MCF 10A (cell line): ENCODE results near the gene LILRB1. TPM values are rescaled to one million over a fixed set of nuclear protein-coding genes. Genes with fewer than 3 reads are reported as not detected.

Experiments used
- BruUV-seq: library from RNA; stranded (reverse); fragments of 400-500 nt; replicated peaks from 2 replicates; lab custom pipeline; 2021; lab: Mats Ljungman, UMichigan
- CTCF ChIA-PET: fragments of 300-600 bp; sonication (Branson Sonifier 250); formaldehyde crosslinking; extraction: SDS; loops from one replicate; lab custom pipeline; 2021; ENCODE audit warnings: antibody characterized with exemption, inconsistent platforms; lab: Yijun Ruan, JAX
- POLR2A ChIA-PET: fragments of 300-600, 350-650 bp; sonication (Branson Sonifier 250); formaldehyde crosslinking; extraction: SDS; loops from one replicate; lab custom pipeline; 2020; ENCODE audit warnings: antibody characterized with exemption, inconsistent platforms; lab: Yijun Ruan, JAX
- DNase-seq: peaks from one replicate; pipeline ENCODE4 v3.0.0-alpha.2; 2018; ENCODE audit not compliant: unreplicated experiment
- H3K27ac Mint-ChIP-seq: one replicate; pipeline ENCODE4 v1.8.0; 2022; ENCODE audit warnings: mild to moderate bottlenecking, low read depth, mixed read lengths; ENCODE audit not compliant: unreplicated experiment
- H3K27me3 Mint-ChIP-seq: one replicate; pipeline ENCODE4 v1.8.0; 2022; ENCODE audit warnings: mixed read lengths; ENCODE audit not compliant: insufficient read depth, unreplicated experiment
- H3K36me3 Mint-ChIP-seq: one replicate; pipeline ENCODE4 v1.8.0; 2022; ENCODE audit warnings: mild to moderate bottlenecking, moderate library complexity, mixed read lengths; ENCODE audit not compliant: insufficient read depth, unreplicated experiment
- H3K4me1 Mint-ChIP-seq: one replicate; pipeline ENCODE4 v1.8.0; 2022; ENCODE audit warnings: mixed read lengths; ENCODE audit not compliant: insufficient read depth, unreplicated experiment
- H3K4me3 Mint-ChIP-seq: one replicate; pipeline ENCODE4 v1.8.0; 2022; ENCODE audit warnings: mild to moderate bottlenecking, moderate library complexity, mixed read lengths; ENCODE audit not compliant: unreplicated experiment
- H3K9me3 Mint-ChIP-seq: one replicate; pipeline ENCODE4 v1.8.0; 2022; ENCODE audit warnings: mixed read lengths; ENCODE audit not compliant: unreplicated experiment
- intact Hi-C: fragments of 100-400 bp; cut with micrococcal nuclease; formaldehyde crosslinking; loops from 2 replicates; pipeline ENCODE4 v1.14.1; 2022
- total RNA-seq: library from RNA; stranded (reverse); gene quantifications from 2 replicates; pipeline ENCODE4 v1.2.3, GENCODE V29; 2022
- TF ChIP-seq, protein P1 (sequence below): fragments of 200-600 bp; IDR thresholded peaks from one replicate; pipeline ENCODE4 v1.8.0; 2022; ENCODE audit warnings: antibody characterized with exemption, mild to moderate bottlenecking; ENCODE audit not compliant: unreplicated experiment

Gene LILRB1
- total RNA-seq, 1 experiment from 2014 or later, result not detected

DNA sequence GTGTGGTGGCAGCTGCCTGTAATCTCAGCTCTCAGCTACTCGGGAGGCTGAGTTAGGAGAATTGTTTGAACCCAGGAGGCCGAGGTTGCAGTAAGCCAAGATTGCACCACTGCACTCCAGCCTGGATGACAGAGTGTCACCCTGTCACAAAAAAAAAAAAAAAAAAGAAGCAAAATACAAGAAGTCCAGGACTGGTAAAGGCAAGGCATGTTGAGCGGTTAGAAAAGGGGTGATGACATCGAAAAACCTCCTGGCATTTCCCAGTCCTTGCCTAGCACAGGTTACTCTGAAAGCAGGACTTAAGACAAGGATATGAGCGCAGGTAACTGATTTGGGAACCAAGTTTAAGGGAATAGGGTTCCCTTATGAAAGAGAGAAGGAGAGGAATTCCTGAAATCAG lies 30.0 kb downstream of the LILRB1 start:
- no TSS peak for BruUV-seq
- Mint-ChIP-seq H3K27me3 (no peaks in the 10 kb centered on the region), H3K36me3 (no peaks in the 10 kb centered on the region), H3K4me3 (no peak overlapping the region), H3K4me1 (no peaks in the 10 kb centered on the region), H3K27ac (no peak overlapping the region), H3K9me3 (peaks cover 35% of the 10 kb centered on the region)
- ChIA-PET POLR2A (no interaction called here), CTCF (no interaction called here)
- TF ChIP-seq, protein P1, sequence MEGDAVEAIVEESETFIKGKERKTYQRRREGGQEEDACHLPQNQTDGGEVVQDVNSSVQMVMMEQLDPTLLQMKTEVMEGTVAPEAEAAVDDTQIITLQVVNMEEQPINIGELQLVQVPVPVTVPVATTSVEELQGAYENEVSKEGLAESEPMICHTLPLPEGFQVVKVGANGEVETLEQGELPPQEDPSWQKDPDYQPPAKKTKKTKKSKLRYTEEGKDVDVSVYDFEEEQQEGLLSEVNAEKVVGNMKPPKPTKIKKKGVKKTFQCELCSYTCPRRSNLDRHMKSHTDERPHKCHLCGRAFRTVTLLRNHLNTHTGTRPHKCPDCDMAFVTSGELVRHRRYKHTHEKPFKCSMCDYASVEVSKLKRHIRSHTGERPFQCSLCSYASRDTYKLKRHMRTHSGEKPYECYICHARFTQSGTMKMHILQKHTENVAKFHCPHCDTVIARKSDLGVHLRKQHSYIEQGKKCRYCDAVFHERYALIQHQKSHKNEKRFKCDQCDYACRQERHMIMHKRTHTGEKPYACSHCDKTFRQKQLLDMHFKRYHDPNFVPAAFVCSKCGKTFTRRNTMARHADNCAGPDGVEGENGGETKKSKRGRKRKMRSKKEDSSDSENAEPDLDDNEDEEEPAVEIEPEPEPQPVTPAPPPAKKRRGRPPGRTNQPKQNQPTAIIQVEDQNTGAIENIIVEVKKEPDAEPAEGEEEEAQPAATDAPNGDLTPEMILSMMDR, result no peak
- no peak for DNase-seq
- intact Hi-C loops, result no loop called here

DNA sequence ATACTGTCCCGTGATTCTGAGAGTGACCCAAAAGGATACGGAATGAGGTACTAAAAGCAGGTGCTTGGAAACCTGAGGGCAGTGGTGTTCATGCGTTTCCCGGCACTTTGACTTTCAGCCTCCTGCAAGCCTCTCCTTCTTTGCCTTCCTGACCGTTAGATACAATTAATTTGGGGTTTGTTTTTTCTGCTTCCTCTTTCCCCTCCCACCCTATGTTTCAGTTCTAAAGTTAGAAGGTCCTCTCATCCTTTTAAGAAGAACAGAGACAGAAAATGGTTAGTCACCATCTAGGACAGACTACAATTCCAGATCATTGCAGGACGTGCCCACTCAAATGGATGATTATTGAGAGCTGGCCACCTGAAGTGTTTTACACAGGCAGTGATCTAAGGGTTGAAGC lies 30.7 kb downstream of the LILRB1 start:
- TF ChIP-seq, protein P1, result no peak
- no TSS peak for BruUV-seq
- no peak overlapping the region for H3K4me3 Mint-ChIP-seq
- CTCF ChIA-PET, result interaction anchor here (0.5 to 2.0 kb wide), 4 partner anchors 12 to 258 kb away, joined by 3 to 5 read pairs (median 3); no protein-coding TSS in a partner anchor
- DNase-seq, result no peak
- no peaks in the 10 kb centered on the region for H3K4me1 Mint-ChIP-seq
- peaks cover 30% of the 10 kb centered on the region for H3K9me3 Mint-ChIP-seq
- no peak overlapping the region for H3K27ac Mint-ChIP-seq
- intact Hi-C loops, result no loop called here
- H3K36me3 Mint-ChIP-seq, result no peaks in the 10 kb centered on the region
- no peaks in the 10 kb centered on the region for H3K27me3 Mint-ChIP-seq
- POLR2A ChIA-PET, result no interaction called here

DNA sequence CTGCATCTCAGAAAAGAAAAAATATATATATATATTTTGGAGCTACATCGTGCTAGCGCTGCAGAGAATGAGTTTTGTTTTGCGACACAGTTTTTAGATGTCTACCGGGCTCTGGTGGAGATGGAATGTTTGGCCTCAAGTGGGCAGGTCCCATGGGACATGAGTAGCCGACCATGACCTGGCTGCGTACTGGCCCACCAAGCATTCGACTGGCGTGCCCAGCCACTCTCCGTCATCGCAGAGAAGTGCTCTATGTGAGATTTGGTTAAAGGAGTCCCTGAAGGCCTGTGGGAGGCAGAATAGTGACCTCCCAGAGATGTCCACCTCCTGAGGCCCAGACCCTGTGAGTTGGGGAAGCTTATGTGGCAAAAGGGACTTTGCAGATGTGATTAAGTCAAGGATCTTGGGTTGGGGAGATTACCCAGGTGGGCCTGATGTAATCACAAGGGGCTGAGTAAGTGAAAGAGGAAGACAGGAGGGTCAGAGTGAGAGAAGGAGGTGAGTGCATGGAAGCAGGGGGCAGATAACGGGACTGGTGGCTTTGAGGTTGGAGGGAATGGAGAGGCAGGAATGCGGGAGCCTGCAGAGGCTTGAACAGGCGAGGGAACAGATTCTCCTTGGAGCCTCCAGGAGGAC lies 31.7 kb downstream of the LILRB1 start:
- Mint-ChIP-seq H3K27ac (no peak overlapping the region), H3K4me1 (no peaks in the 10 kb centered on the region), H3K27me3 (no peaks in the 10 kb centered on the region), H3K4me3 (no peak overlapping the region), H3K9me3 (peaks cover 27% of the 10 kb centered on the region), H3K36me3 (no peaks in the 10 kb centered on the region)
- ChIA-PET POLR2A (no interaction called here), CTCF (interaction anchor here (0.5 to 2.9 kb wide), 7 partner anchors 8 to 357 kb away, joined by 3 to 12 read pairs (median 3); no protein-coding TSS in a partner anchor)
- no TSS peak for BruUV-seq
- no peak for DNase-seq
- TF ChIP-seq, protein P1, result no peak
- intact Hi-C loops, result no loop called here

DNA sequence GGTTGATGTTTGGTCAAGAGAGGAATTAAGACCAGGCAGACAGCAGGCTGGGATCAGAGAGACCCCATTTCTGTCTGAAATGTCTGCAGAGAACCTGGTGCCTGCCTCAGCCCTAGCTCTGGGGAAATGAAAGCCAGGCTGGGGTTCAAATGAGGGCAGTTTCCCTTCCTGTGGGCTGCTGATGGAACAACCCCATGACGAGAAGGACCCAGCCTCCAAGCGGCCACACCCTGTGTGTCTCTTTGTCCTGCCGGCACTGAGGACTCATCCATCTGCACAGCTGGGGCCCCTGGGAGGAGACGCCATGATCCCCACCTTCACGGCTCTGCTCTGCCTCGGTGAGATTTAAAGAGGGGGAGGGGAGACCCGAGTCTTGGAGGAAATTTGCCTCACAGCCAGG lies 32.4 kb downstream of the LILRB1 start, which contains the start of gene LILRB4:
Gene LILRB4 (plus strand): TSS at position 256 of the 400 bp plus-strand sequence. CDS start 49 bp downstream, at position 305.
- H3K36me3 Mint-ChIP-seq, result no peaks in the 10 kb centered on the region
- DNase-seq, result no peak
- intact Hi-C loops, result no loop called here
- no peak within 1 kb of the TSS for H3K4me3 Mint-ChIP-seq
- H3K27ac Mint-ChIP-seq, result no peak within 1 kb of the TSS
- H3K27me3 Mint-ChIP-seq, result no peaks in the 10 kb centered on the region
- H3K9me3 Mint-ChIP-seq, result peaks cover 27% of the 10 kb centered on the region
- BruUV-seq, result no TSS peak
- no peaks in the 10 kb centered on the region for H3K4me1 Mint-ChIP-seq
- ChIA-PET CTCF (interaction anchor here (0.7 to 2.9 kb wide), 2 partner anchors 8 to 182 kb away, joined by 4 to 12 read pairs; no protein-coding TSS in a partner anchor), POLR2A (no interaction called here)
- TF ChIP-seq, protein P1, result no peak
